ENCODE results near the gene BNIP5. TPM values are rescaled to one million over a fixed set of nuclear protein-coding genes. Genes with fewer than 3 reads are reported as not detected.
A peak's percentile ranks its signal among the peaks of the same experiment; 100 is the strongest.

BNIP5 gene
- total RNA-seq, 1 donor from 2014 or later: not detected

- Histone ChIP-seq H2AFZ (replicated peaks) (no peak overlapping the region), H3F3A (ENCODE audit: low read depth) (no peaks in the 10 kb centered on the region), H4K20me1 (ENCODE audit: low read depth) (no peaks in the 10 kb centered on the region), H3K9me3 (ENCODE audit: low read depth) (no peaks in the 10 kb centered on the region), H3K27me3 (no peaks in the 10 kb centered on the region), H3K4me2 (peak overlapping the region; percentile 3), H3K79me2 (ENCODE audit: low read depth) (no peaks in the 10 kb centered on the region), H3K9ac (no peak overlapping the region), H3K27ac (no peak overlapping the region), H3K4me3 (no peak overlapping the region), H3K4me1 (peaks cover 8% of the 10 kb centered on the region), H3K36me3 (no peaks in the 10 kb centered on the region)
- Mint-ChIP-seq H3K4me1 (peaks cover 19% of the 10 kb centered on the region), H3K4me3 (no peak overlapping the region), H3K27me3 (ENCODE audit: insufficient read depth, low read depth) (peaks cover 5% of the 10 kb centered on the region), H3K9me3 (no peaks in the 10 kb centered on the region), H3K36me3 (no peaks in the 10 kb centered on the region), H3K27ac (no peak overlapping the region)
- no peak for TF ChIP-seq EZH2 (IDR thresholded peaks at IDR 0.05)
- no peak for TF ChIP-seq EZH2phosphoT487 (IDR thresholded peaks at IDR 0.05)
- DNase-seq (ENCODE audit: low spot score): no peak
These were observed 21.7 kb upstream of the BNIP5 start for GRCh38 chr6:36358226-36358915.

GRCh38 chr6:36357872-36358225 lies 21.2 kb upstream of the BNIP5 start:
- Histone ChIP-seq H3F3A (ENCODE audit: low read depth) (no peaks in the 10 kb centered on the region), H3K4me3 (no peak overlapping the region), H3K27ac (no peak overlapping the region), H4K20me1 (ENCODE audit: low read depth) (no peaks in the 10 kb centered on the region), H3K4me2 (no peak overlapping the region), H3K27me3 (no peaks in the 10 kb centered on the region), H3K9ac (no peak overlapping the region), H3K79me2 (ENCODE audit: low read depth) (no peaks in the 10 kb centered on the region), H2AFZ (replicated peaks) (no peak overlapping the region), H3K36me3 (no peaks in the 10 kb centered on the region), H3K9me3 (ENCODE audit: low read depth) (no peaks in the 10 kb centered on the region), H3K4me1 (peaks cover 8% of the 10 kb centered on the region)
- H3K27me3 Mint-ChIP-seq (ENCODE audit: insufficient read depth, low read depth): peaks cover 6% of the 10 kb centered on the region
- peaks cover 4% of the 10 kb centered on the region for H3K9me3 Mint-ChIP-seq
- TF ChIP-seq EZH2 (IDR thresholded peaks at IDR 0.05): no peak
- TF ChIP-seq EZH2phosphoT487 (IDR thresholded peaks at IDR 0.05): no peak
- no peak for TF ChIP-seq CTCF (IDR thresholded peaks at IDR 0.05)
- H3K27ac Mint-ChIP-seq: peak overlapping the region; percentile 34
- no peak for DNase-seq (ENCODE audit: low spot score)
- H3K4me3 Mint-ChIP-seq: no peak overlapping the region
- H3K4me1 Mint-ChIP-seq: peaks cover 17% of the 10 kb centered on the region
- peaks cover 1% of the 10 kb centered on the region for H3K36me3 Mint-ChIP-seq

- H3K4me1 ChIP-seq: peaks cover 8% of the 10 kb centered on the region
- no peaks in the 10 kb centered on the region for H3K27me3 ChIP-seq
- no peak overlapping the region for H3K9ac ChIP-seq
- TF ChIP-seq CTCF (IDR thresholded peaks at IDR 0.05) (no peak), EZH2 (IDR thresholded peaks at IDR 0.05) (no peak), EZH2phosphoT487 (IDR thresholded peaks at IDR 0.05) (no peak)
- H3K79me2 ChIP-seq (ENCODE audit: low read depth): no peaks in the 10 kb centered on the region
- H4K20me1 ChIP-seq (ENCODE audit: low read depth): no peaks in the 10 kb centered on the region
- H3K4me3 ChIP-seq: no peak overlapping the region
- no peak overlapping the region for H2AFZ ChIP-seq (replicated peaks)
- Mint-ChIP-seq H3K27me3 (ENCODE audit: insufficient read depth, low read depth) (peaks cover 8% of the 10 kb centered on the region), H3K27ac (no peak overlapping the region), H3K4me1 (peaks cover 25% of the 10 kb centered on the region), H3K9me3 (peaks cover 6% of the 10 kb centered on the region), H3K4me3 (no peak overlapping the region), H3K36me3 (peaks cover 2% of the 10 kb centered on the region)
- DNase-seq (ENCODE audit: low spot score): no peak
- H3K27ac ChIP-seq: no peak overlapping the region
- no peak overlapping the region for H3K4me2 ChIP-seq
- H3K36me3 ChIP-seq: no peaks in the 10 kb centered on the region
- no peaks in the 10 kb centered on the region for H3F3A ChIP-seq (ENCODE audit: low read depth)
- H3K9me3 ChIP-seq (ENCODE audit: low read depth): no peaks in the 10 kb centered on the region
These were observed 19.1 kb upstream of the BNIP5 start for GRCh38 chr6:36355819-36356218.

GRCh38 chr6:36353411-36353915 lies 16.8 kb upstream of the BNIP5 start:
- DNase-seq (ENCODE audit: low spot score): no peak
- peaks cover 23% of the 10 kb centered on the region for H3K4me1 Mint-ChIP-seq
- Histone ChIP-seq H3K4me3 (no peak overlapping the region), H3K36me3 (no peaks in the 10 kb centered on the region), H3K27me3 (no peaks in the 10 kb centered on the region), H3K4me2 (no peak overlapping the region), H4K20me1 (ENCODE audit: low read depth) (no peaks in the 10 kb centered on the region), H3K79me2 (ENCODE audit: low read depth) (no peaks in the 10 kb centered on the region), H2AFZ (replicated peaks) (no peak overlapping the region), H3K4me1 (peaks cover 6% of the 10 kb centered on the region), H3F3A (ENCODE audit: low read depth) (no peaks in the 10 kb centered on the region), H3K27ac (no peak overlapping the region), H3K9me3 (ENCODE audit: low read depth) (no peaks in the 10 kb centered on the region), H3K9ac (no peak overlapping the region)
- peaks cover 6% of the 10 kb centered on the region for H3K27me3 Mint-ChIP-seq (ENCODE audit: insufficient read depth, low read depth)
- no peak for TF ChIP-seq CTCF (IDR thresholded peaks at IDR 0.05)
- TF ChIP-seq EZH2phosphoT487 (IDR thresholded peaks at IDR 0.05): no peak
- TF ChIP-seq EZH2 (IDR thresholded peaks at IDR 0.05): no peak
- peaks cover 6% of the 10 kb centered on the region for H3K9me3 Mint-ChIP-seq
- no peak overlapping the region for H3K27ac Mint-ChIP-seq
- H3K4me3 Mint-ChIP-seq: no peak overlapping the region
- peaks cover 2% of the 10 kb centered on the region for H3K36me3 Mint-ChIP-seq
